Measurements from ENCODE around the gene NCOA7. TPM values are rescaled to one million over a fixed set of nuclear protein-coding genes. Genes with fewer than 3 reads are reported as not detected.

Gene NCOA7
- total and polyA plus RNA-seq, 10 of the 15 experiments (the other 5 are each of a cell fraction or from before 2014, with no cell fraction given), result 18.9 to 50.3 (median 34.2) TPM

DNA sequence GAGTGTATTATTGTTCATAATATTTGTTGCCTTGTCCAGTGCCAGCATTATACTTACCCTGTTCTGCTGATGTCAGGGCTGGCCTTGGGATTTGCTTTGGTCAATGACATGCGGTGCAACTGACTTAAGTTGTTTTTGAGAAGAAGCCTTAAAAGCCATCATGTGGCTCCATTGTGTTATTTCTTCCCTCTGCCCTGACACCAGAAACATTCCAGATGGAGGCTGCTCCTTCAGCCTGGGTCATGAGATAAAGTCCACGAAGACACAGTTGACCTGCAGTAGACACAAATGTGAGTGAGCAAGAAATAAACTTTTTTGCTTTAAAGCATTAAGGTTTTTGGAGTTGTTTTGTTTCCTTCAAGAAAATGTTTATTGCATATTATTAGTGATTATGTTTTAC lies 158.3 kb downstream of the NCOA7 start:
- TF ChIP-seq SMAD5 (IDR thresholded peaks at IDR 0.05; ENCODE audit: low read depth), result no peak
- TF ChIP-seq HDAC2 (IDR thresholded peaks at IDR 0.05), result no peak
- TF ChIP-seq, protein P1, sequence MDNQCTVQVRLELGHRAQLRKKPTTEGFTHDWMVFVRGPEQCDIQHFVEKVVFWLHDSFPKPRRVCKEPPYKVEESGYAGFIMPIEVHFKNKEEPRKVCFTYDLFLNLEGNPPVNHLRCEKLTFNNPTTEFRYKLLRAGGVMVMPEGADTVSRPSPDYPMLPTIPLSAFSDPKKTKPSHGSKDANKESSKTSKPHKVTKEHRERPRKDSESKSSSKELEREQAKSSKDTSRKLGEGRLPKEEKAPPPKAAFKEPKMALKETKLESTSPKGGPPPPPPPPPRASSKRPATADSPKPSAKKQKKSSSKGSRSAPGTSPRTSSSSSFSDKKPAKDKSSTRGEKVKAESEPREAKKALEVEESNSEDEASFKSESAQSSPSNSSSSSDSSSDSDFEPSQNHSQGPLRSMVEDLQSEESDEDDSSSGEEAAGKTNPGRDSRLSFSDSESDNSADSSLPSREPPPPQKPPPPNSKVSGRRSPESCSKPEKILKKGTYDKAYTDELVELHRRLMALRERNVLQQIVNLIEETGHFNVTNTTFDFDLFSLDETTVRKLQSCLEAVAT (IDR thresholded peaks at IDR 0.05), result no peak
- no peak for TF ChIP-seq PAX8 (IDR thresholded peaks at IDR 0.05)
- TF ChIP-seq RAD51 (IDR thresholded peaks at IDR 0.05), result no peak
- no peak for TF ChIP-seq CHD2 (IDR thresholded peaks at IDR 0.05; ENCODE audit: borderline replicate concordance, low read depth, low read length)
- TF ChIP-seq CHD4 (IDR thresholded peaks at IDR 0.05), result no peak
- no peak for TF ChIP-seq BRCA1 (IDR thresholded peaks at IDR 0.05; ENCODE audit: low read depth, low read length)
- TF ChIP-seq NFYA (IDR thresholded peaks at IDR 0.05; ENCODE audit: borderline replicate concordance, low read depth, low read length), result no peak
- Histone ChIP-seq H3K4me3 (no peak overlapping the region), H3K4me1 (ENCODE audit: control insufficient read depth, insufficient read depth, low read length) (no peaks in the 10 kb centered on the region), H2AFZ (ENCODE audit: control insufficient read depth, low read depth, low read length) (no peak overlapping the region), H3K9ac (ENCODE audit: control insufficient read depth, insufficient read depth, low read length) (no peak overlapping the region), H3K27ac (ENCODE audit: control insufficient read depth, insufficient read depth) (no peak overlapping the region), H3K4me2 (ENCODE audit: control insufficient read depth, insufficient read depth) (no peak overlapping the region), H4K20me1 (ENCODE audit: control insufficient read depth, insufficient read depth) (no peaks in the 10 kb centered on the region), H3K36me3 (ENCODE audit: control insufficient read depth in 2 of 2, insufficient read depth in 2 of 2, low read length in 1 of 2) (no peaks in the 10 kb centered on the region), H3K9me3 (replicated peaks; ENCODE audit: control insufficient read depth, insufficient read depth, low read length) (no peaks in the 10 kb centered on the region), H3K27me3 (replicated peaks in 1 of 2; ENCODE audit: control insufficient read depth in 2 of 2, insufficient read depth in 2 of 2, low read length in 1 of 2) (no peaks in the 10 kb centered on the region), H3K79me2 (ENCODE audit: control insufficient read depth, insufficient read depth, low read length) (no peaks in the 10 kb centered on the region)
- WGBS (ENCODE audit: insufficient coverage, insufficient replicate concordance, low lambda C conversion rate, missing lambda C conversion rate), result 71% methylated on average over 2 of the region's 2 CpGs
- DNase-seq (ENCODE audit: low read depth, low spot score), result no peak
- POLR2A ChIA-PET, result no interaction called here
- RAD21 ChIA-PET (ENCODE audit: unreplicated experiment), result no interaction called here
- no peak for ATAC-seq
- SMC1A ChIA-PET (ENCODE audit: uncharacterized antibody, unreplicated experiment), result interaction anchor here (1.0 to 1.5 kb wide), 2 partner anchors 9 to 11 kb away, joined by 3 to 5 read pairs; no protein-coding TSS in a partner anchor
- FAIRE-seq, result no peak
- intact Hi-C loops (cut with micrococcal nuclease; ENCODE audit: unreplicated experiment) (no loop called here), in situ Hi-C loops (cut with MboI) (no loop called here)
- CTCF ChIA-PET, result interaction anchor here (1.2 to 1.6 kb wide), 3 partner anchors 8 to 59 kb away, joined by 3 to 8 read pairs (median 3); no protein-coding TSS in a partner anchor
- BruUV-seq (replicated peaks), result no TSS peak

Measured in GM12878 (cell line).